Vagina (tissue), 2 donors: Measurements from ENCODE around the gene EP400. TPM values are rescaled to one million over a fixed set of nuclear protein-coding genes. Genes with fewer than 3 reads are reported as not detected.
"Not testable (repeated sequence)": the region's sequence is repeated elsewhere in the genome, so short reads cannot be mapped to it uniquely, and the experiment has no call there.

Experiments
- DNase-seq, 2 donors: peaks; one replicate each; pipeline ENCODE4 v3.0.0-alpha.2; 2017; ENCODE audit errors: extremely low spot score in 2 of 2
- H3K27ac ChIP-seq: fragments of 200-600 bp; sonication (generic); one replicate; pipeline ENCODE4 v1.5.1; 2019
- H3K27me3 ChIP-seq: fragments of 200-600 bp; sonication (generic); one replicate; pipeline ENCODE4 v1.5.1; 2019
- H3K36me3 ChIP-seq, 2 donors: fragments of 200-600 bp; sonication (generic); one replicate each; pipeline ENCODE4 v1.5.1; 2017 to 2019
- H3K4me1 ChIP-seq: fragments of 200-600 bp; sonication (generic); one replicate; pipeline ENCODE4 v1.5.1; 2019
- H3K4me3 ChIP-seq, 2 donors: fragments of 200-600 bp; sonication (generic); 1 replicate in 1 of 2; 2 replicates in 1 of 2; pipeline ENCODE4 v1.5.1; 2016 to 2019
- H3K9me3 ChIP-seq: fragments of 200-600 bp; sonication (generic); one replicate; pipeline ENCODE4 v1.5.1; 2019
- POLR2A ChIP-seq, 2 donors: fragments of 450-650 bp; IDR thresholded peaks; one replicate each; pipeline ENCODE4 v1.6.1; 2017; ENCODE audit warnings: antibody characterized with exemption in 2 of 2, mild to moderate bottlenecking in 2 of 2, moderate library complexity in 2 of 2
- POLR2AphosphoS5 ChIP-seq, 2 donors: sonication (generic); formaldehyde crosslinking; IDR thresholded peaks; one replicate each; pipeline ENCODE4 v1.9.0; 2017; ENCODE audit warnings: antibody characterized with exemption in 2 of 2, mild to moderate bottlenecking in 2 of 2, low read depth in 1 of 2; ENCODE audit not compliant: insufficient read depth in 1 of 2
- intact Hi-C: fragments of 100-400 bp; cut with DNase I; formaldehyde crosslinking; loops from one replicate; pipeline ENCODE4 v1.15.1; 2023
- total RNA-seq: library from RNA; depleted of rRNA; stranded (reverse); fragments of >200 nt; gene quantifications from one replicate; pipeline ENCODE4 v1.2.3, GENCODE V29; 2016
- TF ChIP-seq, protein P1 (sequence below), 3 experiments: fragments of 450-650 bp in 2 of 3; fragments of 200-600 bp in 1 of 3; sonication (generic) in 1 of 3; IDR thresholded peaks; one replicate each; pipeline ENCODE4 v1.5.1; 2017 to 2019; ENCODE audit warnings: antibody characterized with exemption in 3 of 3, mild to moderate bottlenecking in 2 of 3, moderate library complexity in 2 of 3

Gene EP400
- total RNA-seq, 1 donor from 2014 or later, result 35.6 TPM

- DNase-seq, result no peak
- H3K4me3 ChIP-seq, result no peak overlapping the region
- no peaks in the 10 kb centered on the region for H3K27me3 ChIP-seq
- H3K36me3 ChIP-seq, result peaks cover 0 to 59% of the 10 kb centered on the region in 2 donors
- H3K27ac ChIP-seq, result no peak overlapping the region
- TF ChIP-seq POLR2AphosphoS5 (IDR thresholded peaks at IDR 0.05; ENCODE audit: insufficient read depth in 1 of 2, low read depth in 1 of 2), result no peak
- no peak for TF ChIP-seq POLR2A (IDR thresholded peaks at IDR 0.05)
- TF ChIP-seq, protein P1, sequence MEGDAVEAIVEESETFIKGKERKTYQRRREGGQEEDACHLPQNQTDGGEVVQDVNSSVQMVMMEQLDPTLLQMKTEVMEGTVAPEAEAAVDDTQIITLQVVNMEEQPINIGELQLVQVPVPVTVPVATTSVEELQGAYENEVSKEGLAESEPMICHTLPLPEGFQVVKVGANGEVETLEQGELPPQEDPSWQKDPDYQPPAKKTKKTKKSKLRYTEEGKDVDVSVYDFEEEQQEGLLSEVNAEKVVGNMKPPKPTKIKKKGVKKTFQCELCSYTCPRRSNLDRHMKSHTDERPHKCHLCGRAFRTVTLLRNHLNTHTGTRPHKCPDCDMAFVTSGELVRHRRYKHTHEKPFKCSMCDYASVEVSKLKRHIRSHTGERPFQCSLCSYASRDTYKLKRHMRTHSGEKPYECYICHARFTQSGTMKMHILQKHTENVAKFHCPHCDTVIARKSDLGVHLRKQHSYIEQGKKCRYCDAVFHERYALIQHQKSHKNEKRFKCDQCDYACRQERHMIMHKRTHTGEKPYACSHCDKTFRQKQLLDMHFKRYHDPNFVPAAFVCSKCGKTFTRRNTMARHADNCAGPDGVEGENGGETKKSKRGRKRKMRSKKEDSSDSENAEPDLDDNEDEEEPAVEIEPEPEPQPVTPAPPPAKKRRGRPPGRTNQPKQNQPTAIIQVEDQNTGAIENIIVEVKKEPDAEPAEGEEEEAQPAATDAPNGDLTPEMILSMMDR (IDR thresholded peaks at IDR 0.05), result no peak
- intact Hi-C loops, result no loop called here
- H3K4me1 ChIP-seq, result no peaks in the 10 kb centered on the region
- no peaks in the 10 kb centered on the region for H3K9me3 ChIP-seq
These were observed 96.0 kb downstream of the EP400 start for GRCh38 chr12:132045751-132046150.

- H3K27me3 ChIP-seq, result no peaks in the 10 kb centered on the region
- H3K4me3 ChIP-seq, result no peak overlapping the region
- no peaks in the 10 kb centered on the region for H3K9me3 ChIP-seq
- no peak overlapping the region for H3K27ac ChIP-seq
- intact Hi-C loops, result no loop called here
- H3K36me3 ChIP-seq, result peaks cover 0 to 63% of the 10 kb centered on the region in 2 donors
- no peaks in the 10 kb centered on the region for H3K4me1 ChIP-seq
- DNase-seq, result no peak
- TF ChIP-seq POLR2AphosphoS5 (IDR thresholded peaks at IDR 0.05; ENCODE audit: insufficient read depth in 1 of 2, low read depth in 1 of 2) (no peak), POLR2A (IDR thresholded peaks at IDR 0.05) (no peak)
- TF ChIP-seq, protein P1 (IDR thresholded peaks at IDR 0.05), result no peak
These were observed 96.8 kb downstream of the EP400 start for GRCh38 chr12:132046561-132046960.

- H3K4me1 ChIP-seq, H3K9me3 ChIP-seq, H3K27ac ChIP-seq, intact Hi-C loops, H3K27me3 ChIP-seq, H3K4me3 ChIP-seq, DNase-seq: not testable (repeated sequence)
- peaks cover 0 to 73% of the 10 kb centered on the region in 2 donors for H3K36me3 ChIP-seq
These were observed 97.9 kb downstream of the EP400 start for GRCh38 chr12:132047630-132048029.

GRCh38 chr12:132049442-132049841 is 99.7 kb downstream of the EP400 start:
- no peak overlapping the region for H3K4me3 ChIP-seq
- H3K9me3 ChIP-seq, result no peaks in the 10 kb centered on the region
- no peak overlapping the region for H3K27ac ChIP-seq
- intact Hi-C loops, result no loop called here
- H3K36me3 ChIP-seq, result peaks cover 0 to 80% of the 10 kb centered on the region in 2 donors
- H3K4me1 ChIP-seq, result no peaks in the 10 kb centered on the region
- H3K27me3 ChIP-seq, result no peaks in the 10 kb centered on the region
- DNase-seq, result no peak
- TF ChIP-seq POLR2AphosphoS5 (IDR thresholded peaks at IDR 0.05; ENCODE audit: insufficient read depth in 1 of 2, low read depth in 1 of 2), result no peak
- no peak for TF ChIP-seq POLR2A (IDR thresholded peaks at IDR 0.05)
- TF ChIP-seq, protein P1 (IDR thresholded peaks at IDR 0.05), result no peak

DNA sequence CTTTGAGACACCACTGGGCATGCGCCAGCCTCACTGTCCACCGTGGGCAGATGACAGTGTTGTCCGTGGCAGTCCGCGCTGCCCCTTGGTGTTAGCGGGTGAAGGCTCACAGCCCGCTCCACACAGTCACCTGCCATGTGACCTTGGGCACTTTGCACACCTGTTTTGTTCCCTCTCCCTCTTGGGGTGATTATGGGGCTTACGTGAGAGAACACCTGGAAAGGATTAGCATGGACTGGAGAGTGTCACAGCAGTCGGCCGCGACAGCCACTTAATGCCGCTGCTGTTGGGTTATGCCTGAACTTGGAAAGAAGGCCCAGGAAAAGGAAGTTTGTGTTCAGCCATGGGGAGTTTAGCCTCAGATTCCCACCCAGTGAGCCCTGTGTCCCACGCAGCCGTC is 100.1 kb downstream of the EP400 start:
- peaks cover 0 to 79% of the 10 kb centered on the region in 2 donors for H3K36me3 ChIP-seq

DNA sequence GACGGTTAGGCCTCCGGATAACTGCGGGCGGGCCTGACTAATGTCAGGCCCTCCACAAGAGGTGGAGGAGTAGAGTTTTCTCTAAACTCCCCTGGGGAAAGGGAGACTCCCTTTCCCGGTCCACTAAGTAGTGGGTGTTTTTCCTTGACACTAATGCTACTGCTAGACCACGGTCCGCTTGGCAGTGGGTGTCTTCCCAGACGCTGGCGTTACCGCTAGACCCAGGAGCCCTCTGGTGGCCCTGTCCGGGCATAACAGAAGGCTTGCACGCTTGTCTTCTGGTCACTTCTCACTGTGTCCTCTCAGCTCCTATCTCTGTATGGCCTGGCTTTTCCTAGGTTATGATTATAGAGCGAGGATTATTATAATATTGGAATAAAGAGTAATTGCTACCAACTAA is 102.0 kb downstream of the EP400 start:
- H3K27ac ChIP-seq, H3K4me3 ChIP-seq, DNase-seq, H3K4me1 ChIP-seq, H3K9me3 ChIP-seq, intact Hi-C loops, H3K27me3 ChIP-seq: not testable (repeated sequence)
- peaks cover 0 to 77% of the 10 kb centered on the region in 2 donors for H3K36me3 ChIP-seq

More for the DNA sequence above, 100.1 kb downstream of the EP400 start:
- no peak for TF ChIP-seq POLR2AphosphoS5 (IDR thresholded peaks at IDR 0.05; ENCODE audit: insufficient read depth in 1 of 2, low read depth in 1 of 2)
- TF ChIP-seq, protein P1 (IDR thresholded peaks at IDR 0.05), result no peak
- TF ChIP-seq POLR2A (IDR thresholded peaks at IDR 0.05), result no peak
- Histone ChIP-seq H3K4me3 (no peak overlapping the region), H3K9me3 (no peaks in the 10 kb centered on the region), H3K4me1 (no peaks in the 10 kb centered on the region), H3K27me3 (no peaks in the 10 kb centered on the region), H3K27ac (no peak overlapping the region)
- intact Hi-C loops, result no loop called here
- no peak for DNase-seq
